Lung (tissue), 12 donors: ENCODE measurements around the gene ALLC. TPM values are rescaled to one million over a fixed set of nuclear protein-coding genes. Genes with fewer than 3 reads are reported as not detected.
A peak's percentile ranks its signal among the peaks of the same experiment; 100 is the strongest.

Experiments
- ATAC-seq: fragments of 200-7000 bp; cut with Tn5 transposase; one replicate; pipeline ENCODE4 v1.9.1; 2020; ENCODE audit warnings: moderate number of reproducible peaks; ENCODE audit not compliant: insufficient read depth, low FRiP score
- DNase-seq, 3 donors: peaks; one replicate each; pipeline ENCODE4 v3.0.0-alpha.2; 2013 to 2017
- H3K27ac ChIP-seq, 2 donors: one replicate each; pipeline ENCODE4 v1.5.1; 2013; ENCODE audit warnings: mild to moderate bottlenecking in 2 of 2, moderate library complexity in 2 of 2, control low read depth in 1 of 2, inconsistent platforms in 1 of 2, low read depth in 1 of 2, low read length in 1 of 2
- H3K27me3 ChIP-seq, 3 donors: one replicate each; pipeline ENCODE4 v1.5.1; 2013; ENCODE audit warnings: low read length in 2 of 3; ENCODE audit not compliant: control insufficient read depth in 3 of 3, insufficient read depth in 3 of 3
- H3K36me3 ChIP-seq, 4 donors: one replicate each; pipeline ENCODE4 v1.5.1; 2013; ENCODE audit warnings: low read length in 4 of 4, mild to moderate bottlenecking in 1 of 4, moderate library complexity in 1 of 4; ENCODE audit not compliant: control insufficient read depth in 4 of 4, insufficient read depth in 4 of 4
- H3K4me1 ChIP-seq, 5 donors: one replicate each; pipeline ENCODE4 v1.5.1; 2013; ENCODE audit warnings: low read length in 5 of 5, mild to moderate bottlenecking in 2 of 5, moderate library complexity in 1 of 5; ENCODE audit not compliant: control insufficient read depth in 5 of 5, insufficient read depth in 5 of 5
- H3K4me3 ChIP-seq: one replicate; pipeline ENCODE4 v1.5.1; 2013; ENCODE audit warnings: mild to moderate bottlenecking, control low read depth, moderate library complexity
- H3K9ac ChIP-seq, 2 donors: one replicate each; pipeline ENCODE4 v1.5.1; 2013; ENCODE audit warnings: low read length in 2 of 2, control low read depth in 1 of 2; ENCODE audit not compliant: insufficient read depth in 1 of 2
- H3K9me3 ChIP-seq, 4 donors: one replicate each; pipeline ENCODE4 v1.5.1; 2013; ENCODE audit warnings: low read length in 3 of 4, mild to moderate bottlenecking in 1 of 4, moderate library complexity in 1 of 4; ENCODE audit not compliant: control insufficient read depth in 4 of 4, insufficient read depth in 3 of 4
- CTCF ChIP-seq: IDR thresholded peaks from 2 replicates; pipeline ENCODE4 v1.5.1; 2012; ENCODE audit warnings: mild to moderate bottlenecking; ENCODE audit errors: control extremely low read depth, extremely low read depth
- WGBS, 2 donors: extraction: QIAGEN DNeasy Blood & Tissue Kit; methylation state at CpG; one replicate each; pipeline ENCODE4 v1.1.7; 2013; 5-methylcytosine and 5-hydroxymethylcytosine counted together
- polyA plus RNA-seq, 2 donors: library from polyadenylated mRNA; stranded (reverse); fragments of 200-250 nt; gene quantifications; one replicate each; pipeline ENCODE4 v1.2.1, GENCODE V29; 2013
- total RNA-seq, 2 donors: library from RNA; depleted of rRNA in 1 of 2; stranded (reverse); fragments of >200 nt in 1 of 2; gene quantifications; one replicate each; pipeline ENCODE4 v1.2.1, GENCODE V29; 2014 to 2021
- donor health status: control.
- donor health status: control.
- donor health status: Bipolar disorder and iron deficiency.
- donor health status: healthy.
- donor health status: DM: yes; HTN: yes; CAD: no.

ALLC gene
- total and polyA plus RNA-seq, 4 donors = 0.06 TPM; not detected in 3

GRCh38 chr2:3666613-3666975 is 8.6 kb downstream of the ALLC start:
- H3K9me3 ChIP-seq = no peaks in the 10 kb centered on the region
- H3K4me1 ChIP-seq = peaks cover 0 to 6% (median 3%) of the 10 kb centered on the region in 5 donors
- H3K9ac ChIP-seq = no peak overlapping the region
- peaks cover 0 to 3% (median 2%) of the 10 kb centered on the region in 3 donors for H3K27me3 ChIP-seq
- H3K4me3 ChIP-seq = no peak overlapping the region
- DNase-seq (no peak), ATAC-seq (no peak)
- no peak for TF ChIP-seq CTCF
- 92 to 94% methylated on average over 18 of the region's 18 CpGs for WGBS, 2 donors
- H3K36me3 ChIP-seq = no peaks in the 10 kb centered on the region
- H3K27ac ChIP-seq = no peak overlapping the region

GRCh38 chr2:3667151-3667631 is 9.2 kb downstream of the ALLC start:
- Histone ChIP-seq H3K27me3 (peaks cover 0 to 3% (median 2%) of the 10 kb centered on the region in 3 donors), H3K9ac (no peak overlapping the region), H3K4me1 (peaks cover 0 to 6% (median 3%) of the 10 kb centered on the region in 5 donors), H3K4me3 (no peak overlapping the region), H3K9me3 (no peaks in the 10 kb centered on the region), H3K36me3 (no peaks in the 10 kb centered on the region), H3K27ac (no peak overlapping the region)
- no peak for TF ChIP-seq CTCF
- ATAC-seq = no peak
- 43 to 66% methylated on average over 23 of the region's 23 CpGs for WGBS, 2 donors
- peak; percentile 68 to 83 (median 69) for DNase-seq

GRCh38 chr2:3669656-3670055 is 11.7 kb downstream of the ALLC start:
- H3K27me3 ChIP-seq = peaks cover 0 to 3% (median 2%) of the 10 kb centered on the region in 3 donors
- H3K9me3 ChIP-seq = peaks cover 0 to 2% (median 0%) of the 10 kb centered on the region in 4 donors
- H3K4me3 ChIP-seq = no peak overlapping the region
- no peaks in the 10 kb centered on the region for H3K36me3 ChIP-seq
- ATAC-seq = no peak
- H3K9ac ChIP-seq = no peak overlapping the region
- 89 to 93% methylated on average over 8 of the region's 8 CpGs for WGBS, 2 donors
- DNase-seq = no peak
- no peak for TF ChIP-seq CTCF
- H3K27ac ChIP-seq = no peak overlapping the region
- peaks cover 0 to 6% (median 3%) of the 10 kb centered on the region in 5 donors for H3K4me1 ChIP-seq

- Histone ChIP-seq H3K27ac (no peak overlapping the region), H3K4me3 (no peak overlapping the region), H3K36me3 (no peaks in the 10 kb centered on the region), H3K4me1 (peaks cover 0 to 6% (median 3%) of the 10 kb centered on the region in 5 donors), H3K9ac (no peak overlapping the region), H3K9me3 (peaks cover 0 to 2% (median 0%) of the 10 kb centered on the region in 4 donors), H3K27me3 (peaks cover 0 to 3% (median 2%) of the 10 kb centered on the region in 3 donors)
- 92 to 94% methylated on average over 15 of the region's 15 CpGs for WGBS, 2 donors
- DNase-seq = no peak
- ATAC-seq = no peak
- TF ChIP-seq CTCF = no peak
Measured at GRCh38 chr2:3670376-3670775, 12.4 kb downstream of the ALLC start.
